Measurements from ENCODE around the gene TMIE.
A peak's percentile ranks its signal among the peaks of the same experiment; 100 is the strongest.

Gene TMIE

GRCh38 chr3:46669191-46669999 lies 31.8 kb upstream of the TMIE start:
- no peak for DNase-seq (ENCODE audit: low spot score)

GRCh38 chr3:46670000-46670890 lies 30.9 kb upstream of the TMIE start:
- no peak for DNase-seq (ENCODE audit: low spot score)

- no peak for DNase-seq (ENCODE audit: low spot score)
These were observed 30.2 kb upstream of the TMIE start for GRCh38 chr3:46670891-46671427.

- DNase-seq (ENCODE audit: low spot score), result no peak
These were observed 29.4 kb upstream of the TMIE start for GRCh38 chr3:46671541-46672348.

GRCh38 chr3:46672349-46672695 lies 28.9 kb upstream of the TMIE start:
- DNase-seq (ENCODE audit: low spot score), result no peak

- DNase-seq (ENCODE audit: low spot score), result no peak
These were observed 27.8 kb upstream of the TMIE start for GRCh38 chr3:46673151-46674030.

GRCh38 chr3:46674031-46674845 lies 27.0 kb upstream of the TMIE start:
- DNase-seq (ENCODE audit: low spot score), result no peak

GRCh38 chr3:46675426-46675825 lies 25.8 kb upstream of the TMIE start:
- DNase-seq (ENCODE audit: low spot score), result no peak

- peak; percentile 69 for DNase-seq (ENCODE audit: low spot score)
These were observed 25.2 kb upstream of the TMIE start for GRCh38 chr3:46675843-46676567.

- DNase-seq (ENCODE audit: low spot score), result no peak
These were observed 24.4 kb upstream of the TMIE start for GRCh38 chr3:46676601-46677410.

- no peak for DNase-seq (ENCODE audit: low spot score)
These were observed 23.8 kb upstream of the TMIE start for GRCh38 chr3:46677411-46677726.

- no peak for DNase-seq (ENCODE audit: low spot score)
These were observed 22.9 kb upstream of the TMIE start for GRCh38 chr3:46678280-46678679.

- no peak for DNase-seq (ENCODE audit: low spot score)
These were observed 21.5 kb upstream of the TMIE start for GRCh38 chr3:46679681-46680080.

GRCh38 chr3:46680298-46680826 lies 20.8 kb upstream of the TMIE start:
- no peak for DNase-seq (ENCODE audit: low spot score)

- DNase-seq (ENCODE audit: low spot score), result no peak
These were observed 19.8 kb upstream of the TMIE start for GRCh38 chr3:46681387-46681786.

GRCh38 chr3:46681856-46682540 lies 19.2 kb upstream of the TMIE start:
- DNase-seq (ENCODE audit: low spot score), result no peak

- no peak for DNase-seq (ENCODE audit: low spot score)
These were observed 18.2 kb upstream of the TMIE start for GRCh38 chr3:46682974-46683373.

GRCh38 chr3:46684891-46685290 lies 16.3 kb upstream of the TMIE start:
- no peak for DNase-seq (ENCODE audit: low spot score)
